ENCODE data around the gene USF1.

DNA sequence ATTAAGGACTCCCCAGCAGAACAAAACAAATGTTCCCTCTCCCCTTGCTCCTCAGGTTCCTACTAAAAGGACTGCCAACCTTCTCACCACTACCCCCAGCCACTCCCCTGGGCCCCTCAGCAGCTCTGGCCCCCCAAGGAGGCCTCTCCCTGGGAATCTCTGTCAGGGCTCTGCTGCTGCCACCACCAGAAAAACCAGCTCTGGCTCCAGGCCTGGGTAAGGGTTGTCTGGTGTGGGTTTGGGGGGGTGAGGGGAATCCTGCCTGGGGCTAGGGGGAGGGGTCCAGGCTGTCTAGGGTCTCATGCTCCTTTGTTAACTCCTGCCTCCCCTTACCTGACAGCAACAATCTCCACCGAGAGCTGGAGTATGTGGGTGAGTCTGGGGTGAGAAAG lies 38.8 kb upstream of the USF1 start:
- TF ChIP-seq POLR2A (IDR thresholded peaks at IDR 0.05; ENCODE audit: low read length), result no peak
- TF ChIP-seq GATA1 (IDR thresholded peaks at IDR 0.05; ENCODE audit: low read depth, low read length), result no peak
